Adrenal gland (tissue), 5 donors: Measurements from ENCODE around the gene IGFBPL1.

ENCODE experiments used
- CTCF ChIP-seq, 6 experiments: fragments of 450-650 bp in 4 of 6; fragments of 200-600 bp in 2 of 6; sonication (generic) in 1 of 6; IDR thresholded peaks; 1 replicate in 5 of 6; 2 replicates in 1 of 6; pipeline versions ENCODE4 v1.5.1 to v1.8.0; 2016 to 2021; ENCODE audit warnings: antibody characterized with exemption in 6 of 6, mild to moderate bottlenecking in 2 of 6, moderate library complexity in 1 of 6
- POLR2A ChIP-seq, 2 donors: fragments of 450-650 bp; IDR thresholded peaks; one replicate each; pipeline ENCODE4 v1.6.1; 2017; ENCODE audit warnings: antibody characterized with exemption in 2 of 2, mild to moderate bottlenecking in 2 of 2, moderate library complexity in 1 of 2
- donor health status: DM: no; HTN: no; CAD: no.

- TF ChIP-seq CTCF (IDR thresholded peaks at IDR 0.05) (no peak), POLR2A (IDR thresholded peaks at IDR 0.05) (no peak)
These were observed 5.1 kb downstream of the IGFBPL1 start for GRCh38 chr9:38419181-38419580.
